GM13976 (cell line): ENCODE data around the gene LBH.

Experiments used
- DNase-seq: peaks from one replicate; pipeline ENCODE4 v3.0.0; 2012; ENCODE audit warnings: low spot score
- CTCF ChIP-seq: IDR thresholded peaks from 2 replicates; pipeline ENCODE4 v1.5.1; 2012; ENCODE audit warnings: borderline replicate concordance, mild to moderate bottlenecking; ENCODE audit not compliant: insufficient read depth; ENCODE audit errors: extremely low read depth, missing control alignments, control extremely low read depth
- in situ Hi-C: fragments of 300-500 bp; cut with MboI; formaldehyde crosslinking; loops from one replicate; pipeline ENCODE4 v1.12.0; 2022; ENCODE audit warnings: low sequenced_read_pairs, mixed read lengths, inconsistent platforms; ENCODE audit not compliant: unreplicated experiment

The LBH gene

GRCh38 chr2:30306522-30306921 is 75.2 kb downstream of the LBH start:
- no peak for TF ChIP-seq CTCF
- no peak for DNase-seq
- in situ Hi-C loops = no loop called here

GRCh38 chr2:30308280-30308679 is 76.9 kb downstream of the LBH start:
- no peak for TF ChIP-seq CTCF
- in situ Hi-C loops = no loop called here
- no peak for DNase-seq
